ENCODE measurements around the gene ADRA1B. TPM values are rescaled to one million over a fixed set of nuclear protein-coding genes. Genes with fewer than 3 reads are reported as not detected.

ADRA1B gene
- total RNA-seq, 1 donor from 2014 or later: under 0.01 TPM

GRCh38 chr5:159899067-159900049, 16.9 kb upstream of the ADRA1B start:
- Histone ChIP-seq H3K4me1 (ENCODE audit: control insufficient read depth in 3 of 3, insufficient read depth in 3 of 3, low read length in 3 of 3) (no peaks in the 10 kb centered on the region), H3K4me3 (ENCODE audit: low read length in 3 of 3) (no peak overlapping the region), H3K9me3 (ENCODE audit: control insufficient read depth in 3 of 3, low read length in 3 of 3) (no peaks in the 10 kb centered on the region), H3K27me3 (ENCODE audit: control insufficient read depth in 3 of 3, insufficient read depth in 3 of 3, low read length in 3 of 3) (no peaks in the 10 kb centered on the region), H3K36me3 (ENCODE audit: control insufficient read depth in 3 of 3, insufficient read depth in 3 of 3, low read length in 3 of 3) (no peaks in the 10 kb centered on the region), H3K27ac (ENCODE audit: low read depth, low read length) (no peak overlapping the region), H3K9ac (ENCODE audit: low read depth in 1 of 3, low read length in 3 of 3) (no peak overlapping the region)

DNA sequence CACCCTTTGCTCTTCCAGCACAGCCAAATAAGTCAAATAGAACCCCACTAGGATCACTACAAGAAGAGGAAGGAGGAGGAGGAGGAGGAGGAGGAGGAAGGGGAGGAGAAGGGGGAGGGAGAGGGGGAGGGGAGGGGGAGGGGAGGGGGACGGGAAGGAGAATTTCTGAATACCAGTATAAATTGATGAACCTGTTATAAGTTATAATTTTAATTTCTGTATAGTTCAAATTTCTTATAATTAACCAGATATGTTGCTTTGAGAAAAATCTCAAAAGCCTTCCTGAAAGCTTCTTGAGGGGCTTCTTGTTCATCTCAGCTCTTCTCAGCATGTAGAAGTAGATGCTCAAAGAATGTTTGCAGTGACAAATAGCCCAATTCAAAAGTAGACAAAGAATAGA, 15.0 kb upstream of the ADRA1B start:
- no peak overlapping the region for H3K9ac ChIP-seq (ENCODE audit: low read depth in 1 of 3, low read length in 3 of 3)
- H3K4me3 ChIP-seq (ENCODE audit: low read length in 3 of 3): no peak overlapping the region
- H3K9me3 ChIP-seq (ENCODE audit: control insufficient read depth in 3 of 3, low read length in 3 of 3): no peaks in the 10 kb centered on the region
- no peaks in the 10 kb centered on the region for H3K4me1 ChIP-seq (ENCODE audit: control insufficient read depth in 3 of 3, insufficient read depth in 3 of 3, low read length in 3 of 3)
- no peaks in the 10 kb centered on the region for H3K36me3 ChIP-seq (ENCODE audit: control insufficient read depth in 3 of 3, insufficient read depth in 3 of 3, low read length in 3 of 3)
- H3K27me3 ChIP-seq (ENCODE audit: control insufficient read depth in 3 of 3, insufficient read depth in 3 of 3, low read length in 3 of 3): no peaks in the 10 kb centered on the region
- no peak overlapping the region for H3K27ac ChIP-seq (ENCODE audit: low read depth, low read length)

- Histone ChIP-seq H3K27me3 (ENCODE audit: control insufficient read depth in 3 of 3, insufficient read depth in 3 of 3, low read length in 3 of 3) (no peaks in the 10 kb centered on the region), H3K4me1 (ENCODE audit: control insufficient read depth in 3 of 3, insufficient read depth in 3 of 3, low read length in 3 of 3) (no peaks in the 10 kb centered on the region), H3K27ac (ENCODE audit: low read depth, low read length) (no peak overlapping the region), H3K9ac (ENCODE audit: low read depth in 1 of 3, low read length in 3 of 3) (no peak overlapping the region), H3K4me3 (ENCODE audit: low read length in 3 of 3) (no peak overlapping the region), H3K36me3 (ENCODE audit: control insufficient read depth in 3 of 3, insufficient read depth in 3 of 3, low read length in 3 of 3) (no peaks in the 10 kb centered on the region), H3K9me3 (ENCODE audit: control insufficient read depth in 3 of 3, low read length in 3 of 3) (no peaks in the 10 kb centered on the region)
Observed at GRCh38 chr5:159901772-159902171, 14.5 kb upstream of the ADRA1B start.

GRCh38 chr5:159902444-159903121, 13.7 kb upstream of the ADRA1B start:
- H3K27ac ChIP-seq (ENCODE audit: low read depth, low read length): no peak overlapping the region
- no peaks in the 10 kb centered on the region for H3K36me3 ChIP-seq (ENCODE audit: control insufficient read depth in 3 of 3, insufficient read depth in 3 of 3, low read length in 3 of 3)
- H3K9ac ChIP-seq (ENCODE audit: low read depth in 1 of 3, low read length in 3 of 3): no peak overlapping the region
- no peak overlapping the region for H3K4me3 ChIP-seq (ENCODE audit: low read length in 3 of 3)
- H3K27me3 ChIP-seq (ENCODE audit: control insufficient read depth in 3 of 3, insufficient read depth in 3 of 3, low read length in 3 of 3): no peaks in the 10 kb centered on the region
- H3K4me1 ChIP-seq (ENCODE audit: control insufficient read depth in 3 of 3, insufficient read depth in 3 of 3, low read length in 3 of 3): no peaks in the 10 kb centered on the region
- no peaks in the 10 kb centered on the region for H3K9me3 ChIP-seq (ENCODE audit: control insufficient read depth in 3 of 3, low read length in 3 of 3)

DNA sequence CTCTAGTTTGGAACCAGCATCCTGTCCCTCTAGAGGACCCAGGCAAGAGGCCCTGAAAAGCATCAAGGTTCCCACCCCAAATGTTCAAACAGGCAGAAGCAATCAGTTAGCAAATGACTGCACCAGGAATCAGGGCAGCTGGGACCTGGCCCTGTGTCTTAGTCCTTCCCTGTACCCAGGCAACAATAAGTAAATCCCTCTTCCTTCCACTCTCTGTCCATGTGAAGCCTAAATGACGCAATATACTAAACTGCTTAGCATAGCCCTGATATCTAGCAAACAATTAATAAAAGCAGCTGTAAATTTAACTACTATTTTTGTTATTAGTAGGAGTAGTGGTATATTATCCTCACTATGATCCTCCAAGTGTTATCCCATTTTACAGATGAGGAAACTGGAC, 13.2 kb upstream of the ADRA1B start:
- Histone ChIP-seq H3K27ac (ENCODE audit: low read depth, low read length) (no peak overlapping the region), H3K9ac (ENCODE audit: low read depth in 1 of 3, low read length in 3 of 3) (no peak overlapping the region), H3K9me3 (ENCODE audit: control insufficient read depth in 3 of 3, low read length in 3 of 3) (no peaks in the 10 kb centered on the region), H3K4me1 (ENCODE audit: control insufficient read depth in 3 of 3, insufficient read depth in 3 of 3, low read length in 3 of 3) (no peaks in the 10 kb centered on the region), H3K4me3 (ENCODE audit: low read length in 3 of 3) (no peak overlapping the region), H3K36me3 (ENCODE audit: control insufficient read depth in 3 of 3, insufficient read depth in 3 of 3, low read length in 3 of 3) (no peaks in the 10 kb centered on the region), H3K27me3 (ENCODE audit: control insufficient read depth in 3 of 3, insufficient read depth in 3 of 3, low read length in 3 of 3) (no peaks in the 10 kb centered on the region)

GRCh38 chr5:159904874-159905273, 11.4 kb upstream of the ADRA1B start:
- Histone ChIP-seq H3K4me3 (ENCODE audit: low read length in 3 of 3) (no peak overlapping the region), H3K9me3 (ENCODE audit: control insufficient read depth in 3 of 3, low read length in 3 of 3) (no peaks in the 10 kb centered on the region), H3K36me3 (ENCODE audit: control insufficient read depth in 3 of 3, insufficient read depth in 3 of 3, low read length in 3 of 3) (no peaks in the 10 kb centered on the region), H3K9ac (ENCODE audit: low read depth in 1 of 3, low read length in 3 of 3) (no peak overlapping the region), H3K27me3 (ENCODE audit: control insufficient read depth in 3 of 3, insufficient read depth in 3 of 3, low read length in 3 of 3) (no peaks in the 10 kb centered on the region), H3K4me1 (ENCODE audit: control insufficient read depth in 3 of 3, insufficient read depth in 3 of 3, low read length in 3 of 3) (no peaks in the 10 kb centered on the region), H3K27ac (ENCODE audit: low read depth, low read length) (no peak overlapping the region)

DNA sequence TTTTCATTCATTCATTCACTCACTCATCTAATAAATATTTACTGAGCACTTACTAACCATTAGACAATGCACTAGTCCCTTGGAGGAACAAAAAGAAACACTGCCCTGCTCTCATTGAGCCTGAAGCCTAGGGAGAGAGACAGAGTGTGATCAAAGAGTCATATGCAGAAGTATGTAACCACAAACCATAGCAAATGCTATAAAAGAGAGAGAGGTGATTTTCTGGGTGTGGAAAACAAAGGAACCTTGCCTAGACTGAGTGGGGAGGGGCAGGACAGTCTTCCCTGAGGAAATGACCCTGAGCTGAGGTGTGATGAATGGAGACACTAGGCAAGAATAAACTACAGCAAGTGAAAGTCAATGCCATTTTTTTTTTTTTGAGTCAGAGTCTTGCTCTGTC, 10.8 kb upstream of the ADRA1B start:
- H3K27ac ChIP-seq (ENCODE audit: low read depth, low read length): no peak overlapping the region
- no peaks in the 10 kb centered on the region for H3K27me3 ChIP-seq (ENCODE audit: control insufficient read depth in 3 of 3, insufficient read depth in 3 of 3, low read length in 3 of 3)
- no peak overlapping the region for H3K9ac ChIP-seq (ENCODE audit: low read depth in 1 of 3, low read length in 3 of 3)
- no peaks in the 10 kb centered on the region for H3K36me3 ChIP-seq (ENCODE audit: control insufficient read depth in 3 of 3, insufficient read depth in 3 of 3, low read length in 3 of 3)
- H3K4me3 ChIP-seq (ENCODE audit: low read length in 3 of 3): no peak overlapping the region
- H3K4me1 ChIP-seq (ENCODE audit: control insufficient read depth in 3 of 3, insufficient read depth in 3 of 3, low read length in 3 of 3): no peaks in the 10 kb centered on the region
- no peaks in the 10 kb centered on the region for H3K9me3 ChIP-seq (ENCODE audit: control insufficient read depth in 3 of 3, low read length in 3 of 3)

- Histone ChIP-seq H3K27me3 (ENCODE audit: control insufficient read depth in 3 of 3, insufficient read depth in 3 of 3, low read length in 3 of 3) (no peaks in the 10 kb centered on the region), H3K9ac (ENCODE audit: low read depth in 1 of 3, low read length in 3 of 3) (no peak overlapping the region), H3K4me1 (ENCODE audit: control insufficient read depth in 3 of 3, insufficient read depth in 3 of 3, low read length in 3 of 3) (no peaks in the 10 kb centered on the region), H3K9me3 (ENCODE audit: control insufficient read depth in 3 of 3, low read length in 3 of 3) (no peaks in the 10 kb centered on the region), H3K4me3 (ENCODE audit: low read length in 3 of 3) (no peak overlapping the region), H3K36me3 (ENCODE audit: control insufficient read depth in 3 of 3, insufficient read depth in 3 of 3, low read length in 3 of 3) (no peaks in the 10 kb centered on the region), H3K27ac (ENCODE audit: low read depth, low read length) (no peak overlapping the region)
Observed at GRCh38 chr5:159906463-159906862, 9.8 kb upstream of the ADRA1B start.

DNA sequence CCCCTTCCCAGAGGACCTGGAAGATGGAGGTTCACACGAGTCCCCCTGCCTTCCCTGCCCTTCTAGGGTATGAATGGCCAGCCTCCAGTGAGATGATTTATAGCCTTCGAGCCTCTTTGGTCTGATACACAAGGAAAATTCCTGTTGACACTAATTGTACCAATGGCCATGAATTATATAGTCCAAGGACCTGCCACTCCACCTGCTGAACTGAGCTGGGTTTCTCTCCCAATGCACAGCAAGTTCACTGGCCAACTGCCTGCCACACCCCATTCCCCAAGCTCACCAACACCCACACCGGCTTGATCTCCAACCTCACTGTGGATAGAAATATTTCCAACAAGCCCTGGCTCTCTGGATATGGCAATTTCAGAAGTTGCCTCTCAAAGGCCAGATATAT, 9.3 kb upstream of the ADRA1B start:
- H3K27ac ChIP-seq (ENCODE audit: low read depth, low read length): no peak overlapping the region
- H3K27me3 ChIP-seq (ENCODE audit: control insufficient read depth in 3 of 3, insufficient read depth in 3 of 3, low read length in 3 of 3): no peaks in the 10 kb centered on the region
- H3K9ac ChIP-seq (ENCODE audit: low read depth in 1 of 3, low read length in 3 of 3): no peak overlapping the region
- no peaks in the 10 kb centered on the region for H3K4me1 ChIP-seq (ENCODE audit: control insufficient read depth in 3 of 3, insufficient read depth in 3 of 3, low read length in 3 of 3)
- H3K36me3 ChIP-seq (ENCODE audit: control insufficient read depth in 3 of 3, insufficient read depth in 3 of 3, low read length in 3 of 3): no peaks in the 10 kb centered on the region
- H3K9me3 ChIP-seq (ENCODE audit: control insufficient read depth in 3 of 3, low read length in 3 of 3): no peaks in the 10 kb centered on the region
- no peak overlapping the region for H3K4me3 ChIP-seq (ENCODE audit: low read length in 3 of 3)

Data from skeletal muscle tissue (tissue), 4 donors.